K562 (cell line): ENCODE results near the gene SLC24A4. TPM values are rescaled to one million over a fixed set of nuclear protein-coding genes. Genes with fewer than 3 reads are reported as not detected.

Experiments
- ATAC-seq: fragments of 200-7000 bp; cut with Tn5 transposase; 3 replicates; pipeline ENCODE4 v1.9.1; 2020; ENCODE audit warnings: moderate library complexity
- BruUV-seq: library from RNA; stranded (reverse); fragments of 400-500 nt; replicated peaks from 2 replicates; lab custom pipeline; 2021; lab: Mats Ljungman, UMichigan
- CTCF ChIA-PET: fragments of 300-600 bp; formaldehyde crosslinking; extraction: SDS; loops from one replicate; lab custom pipeline; 2021; ENCODE audit warnings: low intra/inter-chr PET ratio; lab: Yijun Ruan, JAX
- POLR2A ChIA-PET: fragments of 300-600, 350-650 bp; sonication (Branson Sonifier 250); formaldehyde crosslinking; extraction: SDS; loops from one replicate; lab custom pipeline; 2021; ENCODE audit warnings: antibody characterized with exemption, inconsistent platforms; lab: Yijun Ruan, JAX
- DNase-seq, 4 experiments: peaks; one replicate each; pipeline versions ENCODE4 v3.0.0 to v3.0.0-alpha.2; 2011 to 2018; ENCODE audit warnings: low spot score in 3 of 4, mixed read lengths in 3 of 4; ENCODE audit errors: extremely low read depth in 1 of 4
- FAIRE-seq: peaks from 2 replicates; lab custom pipeline; 2011; peaks lifted over from hg19 to GRCh38; lab: Jason Lieb, UNC
- H2AFZ ChIP-seq: 2 replicates; pipeline ENCODE4 v1.6.0; 2011; ENCODE audit warnings: low read depth, low read length, control low read depth, inconsistent platforms
- H3K27ac ChIP-seq: fragments of 200-600 bp; 3 replicates; pipeline ENCODE4 v1.8.0; 2011; ENCODE audit warnings: low read depth, mild to moderate bottlenecking, control low read depth, inconsistent platforms, low read length, moderate library complexity, mixed read lengths; ENCODE audit errors: extremely low read depth
- H3K27me3 ChIP-seq, 2 experiments: fragments of 300-600 bp in 1 of 2; 2 replicates in 1 of 2; 3 replicates in 1 of 2; pipeline versions ENCODE4 v1.6.0 to v1.8.0; 2011; ENCODE audit warnings: inconsistent platforms in 2 of 2, low read length in 2 of 2, mild to moderate bottlenecking in 1 of 2, mixed read lengths in 1 of 2, moderate library complexity in 1 of 2; ENCODE audit not compliant: control insufficient read depth in 2 of 2, insufficient read depth in 2 of 2
- H3K36me3 ChIP-seq: fragments of 300-600 bp; 3 replicates; pipeline ENCODE4 v1.8.0; 2011; ENCODE audit warnings: mild to moderate bottlenecking, low read length, inconsistent platforms; ENCODE audit not compliant: control insufficient read depth, insufficient read depth
- H3K4me1 ChIP-seq, 2 experiments: fragments of 200-600 bp in 1 of 2; replicated peaks in 1 of 2; 2 replicates in 1 of 2; 3 replicates in 1 of 2; pipeline versions ENCODE4 v1.5.1 to v1.8.0; 2011; ENCODE audit warnings: inconsistent platforms in 2 of 2, low read length in 2 of 2, mild to moderate bottlenecking in 1 of 2, mixed read lengths in 1 of 2, moderate library complexity in 1 of 2; ENCODE audit not compliant: control insufficient read depth in 2 of 2, insufficient read depth in 2 of 2
- H3K4me2 ChIP-seq: 2 replicates; pipeline ENCODE4 v1.6.1; 2011; ENCODE audit warnings: low read length, control low read depth, inconsistent platforms, mixed read lengths; ENCODE audit not compliant: insufficient read depth
- H3K4me3 ChIP-seq: fragments of 200-600 bp; sonication (generic), shearing (Covaris generic); 2 replicates; pipeline ENCODE4 v1.5.1; 2016; ENCODE audit warnings: control low read depth, inconsistent platforms
- H3K79me2 ChIP-seq: fragments of 200-600 bp; 3 replicates; pipeline ENCODE4 v1.8.0; 2011; ENCODE audit warnings: low read length, inconsistent platforms; ENCODE audit not compliant: control insufficient read depth, insufficient read depth
- H3K9ac ChIP-seq, 2 experiments: 2 replicates each; pipeline versions ENCODE4 v1.6.0 to v1.6.1; 2011; ENCODE audit warnings: low read depth in 2 of 2, low read length in 2 of 2, control low read depth in 1 of 2, inconsistent platforms in 1 of 2, mild to moderate bottlenecking in 1 of 2, mixed read lengths in 1 of 2; ENCODE audit not compliant: insufficient read depth in 1 of 2
- H3K9me1 ChIP-seq: one replicate; pipeline ENCODE4 v1.6.0; 2011; ENCODE audit warnings: inconsistent platforms, mild to moderate bottlenecking, low read length, moderate library complexity; ENCODE audit not compliant: control insufficient read depth, insufficient read depth
- H3K9me3 ChIP-seq: replicated peaks from 2 replicates; pipeline ENCODE4 v1.5.1; 2011; ENCODE audit warnings: low read depth, low read length, inconsistent platforms; ENCODE audit not compliant: control insufficient read depth, insufficient read depth
- H4K20me1 ChIP-seq: replicated peaks from 2 replicates; pipeline ENCODE4 v1.6.1; 2011; ENCODE audit warnings: low read length, inconsistent platforms, mixed read lengths; ENCODE audit not compliant: control insufficient read depth, insufficient read depth
- AFF4 ChIP-seq: sonication (generic); formaldehyde crosslinking; IDR thresholded peaks from 2 replicates; pipeline ENCODE4 v1.8.0; 2023; ENCODE audit warnings: mild to moderate bottlenecking, missing genetic modification reagents
- ELF4 ChIP-seq: fragments of 450-650 bp; formaldehyde crosslinking; IDR thresholded peaks from 2 replicates; pipeline ENCODE4 v1.4.0; 2022; ENCODE audit warnings: missing genetic modification characterization
- HNRNPLL ChIP-seq: fragments of 200-400 bp; formaldehyde crosslinking; IDR thresholded peaks from 2 replicates; pipeline ENCODE4 v1.6.1; 2017; ENCODE audit warnings: low read length, low read depth, mild to moderate bottlenecking; ENCODE audit not compliant: poor library complexity, severe bottlenecking
- KLF13 ChIP-seq: fragments of 450-650 bp; IDR thresholded peaks from 2 replicates; pipeline ENCODE4 v1.6.1; 2016; ENCODE audit warnings: missing genetic modification characterization, low read depth, mild to moderate bottlenecking, missing compliant biosample characterization, moderate library complexity, borderline replicate concordance
- SP1 ChIP-seq: sonication (generic); formaldehyde crosslinking; IDR thresholded peaks from 2 replicates; pipeline ENCODE4 v1.8.1; 2022; ENCODE audit warnings: mild to moderate bottlenecking, missing genetic modification reagents
- XRCC3 ChIP-seq: fragments of 450-650 bp; IDR thresholded peaks from 2 replicates; pipeline ENCODE4 v1.6.1; 2017; ENCODE audit warnings: mild to moderate bottlenecking, moderate library complexity
- ZNF282 ChIP-seq: sonication (generic); formaldehyde crosslinking; IDR thresholded peaks from 2 replicates; pipeline ENCODE4 v1.8.1; 2023; ENCODE audit warnings: missing genetic modification reagents
- WGBS: fragments of 100-300 bp; shearing (Covaris generic); methylation state at CpG from one replicate; pipeline ENCODE4 v1.1.6; 2016; ENCODE audit warnings: low coverage, mixed read lengths; ENCODE audit not compliant: insufficient coverage; ENCODE audit errors: missing lambda C conversion rate; 5-methylcytosine and 5-hydroxymethylcytosine counted together
- in situ Hi-C: fragments of 300-500 bp; cut with MboI; formaldehyde crosslinking; loops from 4 replicates; pipeline ENCODE4 v1.15.0; 2018; ENCODE audit warnings: inconsistent platforms, mixed read lengths
- intact Hi-C: fragments of 100-400 bp; cut with micrococcal nuclease; formaldehyde crosslinking; loops from 2 replicates; pipeline ENCODE4 v1.14.2; 2022
- polyA plus RNA-seq, 8 experiments: library from polyadenylated mRNA; depleted of rRNA in 4 of 8; stranded (reverse) in 5 of 8; unstranded in 3 of 8; fragments of >200 nt; fragmentation: Nextera tagmentation in 2 of 8; fragmentation: Illumina TruSeq in 1 of 8; extraction: Ambion mirVana in 2 of 8; extraction: Trizol in 1 of 8; gene quantifications; 2 replicates each; pipeline versions ENCODE4 v1.2.1 to v1.2.3, GENCODE V29; 2011 to 2014; ENCODE audit warnings: inconsistent platforms in 1 of 8, missing spikeins in 1 of 8
- total RNA-seq, 7 experiments: library from RNA; depleted of rRNA in 6 of 7; stranded (reverse); fragments of >200 nt in 6 of 7; fragmentation: Illumina TruSeq in 2 of 7; extraction: Trizol in 2 of 7; gene quantifications; 2 replicates each; pipeline versions ENCODE4 v1.2.1 to v1.2.3, GENCODE V29; 2011 to 2021; ENCODE audit warnings: low replicate concordance in 1 of 7

The SLC24A4 gene
- total and polyA plus RNA-seq, 9 of the 15 experiments (the other 6 are each of a cell fraction or from before 2014, with no cell fraction given) = not detected

DNA sequence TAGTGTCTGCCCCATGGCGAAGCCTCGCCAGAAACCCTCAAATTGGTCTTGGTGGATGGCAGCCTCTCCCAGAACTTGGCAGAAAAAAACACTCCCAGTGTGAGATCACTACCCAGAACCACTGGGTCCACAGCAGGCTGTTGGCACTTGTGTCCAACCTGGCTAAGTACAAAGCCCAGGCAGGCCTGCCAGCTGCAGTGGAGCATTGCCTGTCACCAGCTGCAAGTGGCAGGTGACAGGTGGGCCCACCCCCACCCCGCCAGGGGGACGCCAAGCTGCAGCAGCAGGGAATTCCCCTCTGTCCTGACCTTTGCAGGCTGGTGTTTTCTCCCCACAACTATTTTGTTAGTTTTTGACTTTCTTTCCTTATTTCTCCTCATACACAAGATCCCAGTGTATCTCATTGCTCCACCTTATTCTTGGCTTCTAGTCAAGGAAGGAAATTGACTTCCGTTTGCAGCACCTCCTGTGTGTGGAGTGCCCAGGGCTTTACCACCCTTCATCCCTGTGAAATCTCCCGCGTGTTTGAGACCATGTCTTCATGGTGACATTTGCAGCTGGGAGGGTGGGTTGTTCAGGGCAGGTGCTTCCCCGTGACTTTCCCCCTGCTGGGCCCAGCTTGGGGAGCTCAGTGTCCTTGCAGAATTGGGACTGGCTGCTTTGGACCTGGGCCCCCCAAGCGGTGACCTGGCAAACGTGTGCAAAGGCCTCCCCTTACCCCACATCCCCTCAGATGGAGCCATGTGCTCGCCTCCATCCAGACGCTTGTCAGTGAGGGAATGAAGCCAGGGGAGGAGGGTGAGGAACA, 116.8 kb downstream of the SLC24A4 start:
- intact Hi-C loops (no loop called here), in situ Hi-C loops (no loop called here)
- Histone ChIP-seq H3K4me2 (no peak overlapping the region), H3K9ac (no peak overlapping the region), H4K20me1 (no peaks in the 10 kb centered on the region), H3K27ac (no peak overlapping the region), H3K4me3 (no peak overlapping the region), H3K79me2 (no peaks in the 10 kb centered on the region), H3K4me1 (no peaks in the 10 kb centered on the region), H3K9me3 (no peaks in the 10 kb centered on the region), H3K36me3 (no peaks in the 10 kb centered on the region), H3K27me3 (peaks cover 0 to 6% of the 10 kb centered on the region in 2 experiments; a peak in 1 of 5 replicates), H2AFZ (no peak overlapping the region), H3K9me1 (no peaks in the 10 kb centered on the region)
- BruUV-seq = no TSS peak
- DNase-seq = no peak
- CTCF ChIA-PET = no interaction called here
- POLR2A ChIA-PET = no interaction called here
- ATAC-seq = no peak
- 6% methylated on average over 10 of the region's 12 CpGs for WGBS
- FAIRE-seq = no peak
- no peak for TF ChIP-seq XRCC3
- TF ChIP-seq HNRNPLL = no peak
- no peak for TF ChIP-seq ZNF282 (CRISPR knock-in tag)
- TF ChIP-seq SP1 (CRISPR knock-in tag) = no peak
- no peak for TF ChIP-seq KLF13 (tag)
- TF ChIP-seq ELF4 (CRISPR knock-in tag) = no peak
- TF ChIP-seq AFF4 (CRISPR knock-in tag) = no peak
